ENCODE data around the gene YJU2.
A peak's percentile ranks its signal among the peaks of the same experiment; 100 is the strongest.
"Not testable (repeated sequence)": the region's sequence is repeated elsewhere in the genome, so short reads cannot be mapped to it uniquely, and the experiment has no call there.

YJU2 gene

GRCh38 chr19:4246767-4247593 is at the start of gene YJU2:
YJU2 (plus strand) TSS chr19:4247080; CDS start chr19:4247147, 67 bp downstream.
- peak; percentile 93 for FAIRE-seq

GRCh38 chr19:4197228-4197624 is 49.7 kb upstream of the YJU2 start:
- FAIRE-seq: no peak

- no peak for FAIRE-seq
Observed at GRCh38 chr19:4197625-4198466, 49.0 kb upstream of the YJU2 start.

- FAIRE-seq: no peak
Observed at GRCh38 chr19:4198467-4199126, 48.3 kb upstream of the YJU2 start.

GRCh38 chr19:4199699-4200293 is 47.1 kb upstream of the YJU2 start:
- no peak for FAIRE-seq

- no peak for FAIRE-seq
Observed at GRCh38 chr19:4200940-4201542, 45.8 kb upstream of the YJU2 start.

GRCh38 chr19:4201798-4202197 is 45.1 kb upstream of the YJU2 start:
- FAIRE-seq: no peak

- no peak for FAIRE-seq
Observed at GRCh38 chr19:4206818-4207484, 39.9 kb upstream of the YJU2 start.

GRCh38 chr19:4208385-4209094 is 38.3 kb upstream of the YJU2 start:
- FAIRE-seq: no peak

- FAIRE-seq: no peak
Observed at GRCh38 chr19:4210166-4210731, 36.6 kb upstream of the YJU2 start.

GRCh38 chr19:4213116-4213515 is 33.8 kb upstream of the YJU2 start:
- no peak for FAIRE-seq

GRCh38 chr19:4215807-4216206 is 31.1 kb upstream of the YJU2 start:
- FAIRE-seq: no peak

GRCh38 chr19:4216846-4217245 is 30.0 kb upstream of the YJU2 start:
- FAIRE-seq: no peak

- no peak for FAIRE-seq
Observed at GRCh38 chr19:4217429-4218264, 29.2 kb upstream of the YJU2 start.

GRCh38 chr19:4218523-4218922 is 28.4 kb upstream of the YJU2 start:
- FAIRE-seq: not testable (repeated sequence)

GRCh38 chr19:4220188-4220587 is 26.7 kb upstream of the YJU2 start:
- FAIRE-seq: no peak

- FAIRE-seq: no peak
Observed at GRCh38 chr19:4224470-4224869, 22.4 kb upstream of the YJU2 start.

- no peak for FAIRE-seq
Observed at GRCh38 chr19:4225885-4226284, 21.0 kb upstream of the YJU2 start.

GRCh38 chr19:4227771-4228170 is 19.1 kb upstream of the YJU2 start:
- FAIRE-seq: no peak

GRCh38 chr19:4228765-4229178 is 18.1 kb upstream of the YJU2 start:
- no peak for FAIRE-seq

All from A204.1 (cell line).